Effector CD8-positive, alpha-beta T cell (primary cell): ENCODE data around the gene FERMT3.

Source experiments
- DNase-seq: peaks from one replicate; lab custom pipeline; 2025; lab: John Stamatoyannopoulos, UW

The FERMT3 gene

GRCh38 chr11:64264371-64264852 lies 57.9 kb downstream of the FERMT3 start:
- no peak for DNase-seq

- no peak for DNase-seq
These were observed 58.9 kb downstream of the FERMT3 start for GRCh38 chr11:64265176-64266160.

DNA sequence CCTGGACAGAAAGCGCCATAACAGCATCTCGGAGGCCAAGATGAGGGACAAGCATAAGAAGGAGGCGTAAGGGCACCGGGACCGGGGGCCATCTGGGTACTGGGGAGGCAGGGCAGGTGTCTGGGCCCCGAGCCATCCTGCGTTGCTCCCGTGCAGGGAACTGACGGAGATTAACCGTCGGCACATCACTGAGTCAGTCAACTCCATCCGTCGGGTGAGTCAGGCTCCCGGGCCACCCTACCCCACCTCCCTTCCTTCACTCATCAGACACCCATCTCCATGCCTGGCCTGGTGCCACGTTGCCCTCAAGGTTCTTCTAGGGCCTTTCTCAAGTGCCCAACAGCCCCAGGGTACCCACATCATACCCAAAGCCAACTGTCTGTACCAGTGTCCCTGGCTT lies 59.8 kb downstream of the FERMT3 start:
- no peak for DNase-seq

DNA sequence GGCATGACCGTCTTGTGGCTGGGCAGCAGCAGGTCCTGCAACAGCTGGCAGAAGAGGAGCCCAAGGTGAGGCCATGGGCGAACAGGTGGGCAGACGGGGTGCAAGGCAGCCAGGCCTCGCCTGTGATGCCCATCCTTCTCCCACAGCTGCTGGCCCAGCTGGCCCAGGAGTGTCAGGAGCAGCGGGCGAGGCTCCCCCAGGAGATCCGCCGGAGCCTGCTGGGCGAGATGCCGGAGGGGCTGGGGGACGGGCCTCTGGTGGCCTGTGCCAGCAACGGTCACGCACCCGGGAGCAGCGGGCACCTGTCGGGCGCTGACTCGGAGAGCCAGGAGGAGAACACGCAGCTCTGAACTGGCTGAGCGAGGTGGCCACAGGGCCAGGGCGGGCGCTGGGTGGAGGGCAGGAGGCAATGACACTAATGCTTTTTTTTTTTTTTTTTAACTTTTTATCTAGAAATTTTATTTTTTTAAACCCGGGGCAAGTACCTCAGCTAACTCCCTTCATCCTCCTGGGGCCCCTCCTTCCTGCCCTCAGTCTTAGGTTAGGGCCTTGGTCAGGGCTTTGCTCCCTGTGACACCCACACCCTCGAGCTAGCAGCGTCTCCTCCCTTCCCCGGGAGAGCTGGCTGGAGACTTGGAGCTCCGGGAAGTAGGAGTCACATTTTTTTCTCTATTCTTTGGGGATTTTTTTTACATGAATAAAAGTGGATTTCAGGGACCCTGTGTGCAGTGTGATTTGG lies 60.9 kb downstream of the FERMT3 start:
- no peak for DNase-seq

GRCh38 chr11:64268025-64268892 lies 61.7 kb downstream of the FERMT3 start:
- no peak for DNase-seq

DNA sequence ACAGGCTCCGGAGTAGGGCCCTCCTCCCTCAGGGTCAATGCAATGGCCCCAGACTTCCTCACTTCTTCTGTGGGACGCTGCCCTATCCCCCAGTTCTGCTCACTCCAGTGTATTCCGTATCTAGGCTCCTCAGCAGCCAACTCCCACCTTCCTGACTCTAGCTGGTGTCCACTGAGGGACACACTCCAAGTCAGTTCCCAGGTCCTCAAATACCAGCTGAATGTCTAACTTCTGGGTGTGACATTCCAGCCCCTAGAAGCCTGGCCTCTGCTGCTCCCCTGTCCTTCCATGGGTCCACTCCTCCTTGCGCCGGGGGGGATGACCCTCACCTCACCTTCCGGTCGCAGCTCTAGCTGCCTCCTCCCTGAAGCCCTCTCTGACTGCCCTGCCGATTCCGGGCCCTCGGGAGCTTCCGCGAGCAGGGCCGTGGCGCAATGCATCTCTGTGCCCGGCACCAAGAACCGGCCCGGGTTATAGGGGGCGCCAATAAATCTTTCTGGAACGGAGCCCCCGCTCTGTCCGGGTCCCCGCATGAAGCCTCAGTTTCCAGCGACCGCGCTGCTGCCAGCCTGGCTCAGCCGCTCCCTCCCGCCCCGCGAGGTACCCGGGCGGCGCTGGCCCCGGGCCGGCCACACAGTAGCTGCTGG lies 62.5 kb downstream of the FERMT3 start:
- no peak for DNase-seq

GRCh38 chr11:64269540-64270220 lies 63.2 kb downstream of the FERMT3 start:
- DNase-seq: peak; percentile 94
